RWPE2 (cell line): Measurements from ENCODE around the gene FOXP2.
"Not testable (repeated sequence)": the region's sequence is repeated elsewhere in the genome, so short reads cannot be mapped to it uniquely, and the experiment has no call there.

Experiments
- ATAC-seq: fragments of 200-7000 bp; cut with Tn5 transposase; 3 replicates; pipeline ENCODE4 v1.9.1; 2021; ENCODE audit warnings: low read depth
- DNase-seq: peaks from one replicate; pipeline ENCODE4 v3.0.0-alpha.2; 2020; ENCODE audit warnings: low spot score
- H3K27ac ChIP-seq: fragments of 450-650 bp; 2 replicates; pipeline ENCODE4 v1.5.1; 2017; ENCODE audit warnings: mild to moderate bottlenecking; ENCODE audit not compliant: poor library complexity, severe bottlenecking
- H3K27me3 ChIP-seq: fragments of 250-450 bp; sonication (Bioruptor Pico); 2 replicates; pipeline ENCODE4 v1.5.1; 2021; ENCODE audit warnings: mild to moderate bottlenecking, moderate library complexity; ENCODE audit not compliant: insufficient read depth, poor library complexity, severe bottlenecking
- H3K36me3 ChIP-seq: fragments of 250-450 bp; sonication (Bioruptor Pico); 2 replicates; pipeline ENCODE4 v1.5.1; 2020; ENCODE audit warnings: low read depth, mild to moderate bottlenecking, moderate library complexity
- H3K4me1 ChIP-seq: fragments of 250-450 bp; sonication (Bioruptor Pico); 2 replicates; pipeline ENCODE4 v1.5.1; 2021; ENCODE audit warnings: mild to moderate bottlenecking, moderate library complexity; ENCODE audit not compliant: insufficient read depth, poor library complexity, severe bottlenecking
- H3K4me3 ChIP-seq: fragments of 250-450 bp; sonication (Bioruptor Pico); 2 replicates; pipeline ENCODE4 v1.5.1; 2021; ENCODE audit warnings: mild to moderate bottlenecking, moderate library complexity; ENCODE audit not compliant: severe bottlenecking
- H3K9me3 ChIP-seq: fragments of 250-450 bp; sonication (Bioruptor Pico); 2 replicates; pipeline ENCODE4 v1.5.1; 2021; ENCODE audit warnings: mild to moderate bottlenecking, moderate library complexity; ENCODE audit not compliant: severe bottlenecking
- TF ChIP-seq, protein P1 (sequence below): fragments of 450-650 bp; IDR thresholded peaks from one replicate; pipeline ENCODE4 v1.5.1; 2017; ENCODE audit warnings: mild to moderate bottlenecking, moderate library complexity; ENCODE audit not compliant: poor library complexity, severe bottlenecking

The FOXP2 gene

DNA sequence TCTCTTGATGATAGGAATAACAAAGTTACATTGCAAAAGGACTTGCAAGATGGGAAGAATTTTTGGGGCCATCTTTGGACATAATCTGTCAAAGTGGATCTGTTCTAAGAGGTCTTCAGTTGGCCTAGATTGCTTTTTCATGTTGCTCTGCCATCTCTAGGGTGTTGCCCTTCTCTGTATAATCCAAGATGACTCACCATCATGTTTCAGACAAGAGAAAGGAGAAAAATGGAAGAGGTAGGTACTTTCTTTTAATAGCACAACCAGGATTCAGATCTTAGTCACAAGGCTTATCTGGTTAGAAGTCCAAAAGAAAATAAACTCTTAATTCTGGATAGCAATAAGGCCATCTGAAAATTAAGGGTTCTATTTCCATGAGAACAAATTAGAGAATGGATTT, 38.7 kb upstream of the FOXP2 start:
- H3K27ac ChIP-seq: no peak overlapping the region
- ATAC-seq (no peak), DNase-seq (no peak)
- H3K27me3 ChIP-seq: peaks cover 2% of the 10 kb centered on the region
- no peaks in the 10 kb centered on the region for H3K36me3 ChIP-seq
- TF ChIP-seq, protein P1, sequence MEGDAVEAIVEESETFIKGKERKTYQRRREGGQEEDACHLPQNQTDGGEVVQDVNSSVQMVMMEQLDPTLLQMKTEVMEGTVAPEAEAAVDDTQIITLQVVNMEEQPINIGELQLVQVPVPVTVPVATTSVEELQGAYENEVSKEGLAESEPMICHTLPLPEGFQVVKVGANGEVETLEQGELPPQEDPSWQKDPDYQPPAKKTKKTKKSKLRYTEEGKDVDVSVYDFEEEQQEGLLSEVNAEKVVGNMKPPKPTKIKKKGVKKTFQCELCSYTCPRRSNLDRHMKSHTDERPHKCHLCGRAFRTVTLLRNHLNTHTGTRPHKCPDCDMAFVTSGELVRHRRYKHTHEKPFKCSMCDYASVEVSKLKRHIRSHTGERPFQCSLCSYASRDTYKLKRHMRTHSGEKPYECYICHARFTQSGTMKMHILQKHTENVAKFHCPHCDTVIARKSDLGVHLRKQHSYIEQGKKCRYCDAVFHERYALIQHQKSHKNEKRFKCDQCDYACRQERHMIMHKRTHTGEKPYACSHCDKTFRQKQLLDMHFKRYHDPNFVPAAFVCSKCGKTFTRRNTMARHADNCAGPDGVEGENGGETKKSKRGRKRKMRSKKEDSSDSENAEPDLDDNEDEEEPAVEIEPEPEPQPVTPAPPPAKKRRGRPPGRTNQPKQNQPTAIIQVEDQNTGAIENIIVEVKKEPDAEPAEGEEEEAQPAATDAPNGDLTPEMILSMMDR: no peak
- no peaks in the 10 kb centered on the region for H3K4me1 ChIP-seq
- no peak overlapping the region for H3K4me3 ChIP-seq
- no peaks in the 10 kb centered on the region for H3K9me3 ChIP-seq

DNA sequence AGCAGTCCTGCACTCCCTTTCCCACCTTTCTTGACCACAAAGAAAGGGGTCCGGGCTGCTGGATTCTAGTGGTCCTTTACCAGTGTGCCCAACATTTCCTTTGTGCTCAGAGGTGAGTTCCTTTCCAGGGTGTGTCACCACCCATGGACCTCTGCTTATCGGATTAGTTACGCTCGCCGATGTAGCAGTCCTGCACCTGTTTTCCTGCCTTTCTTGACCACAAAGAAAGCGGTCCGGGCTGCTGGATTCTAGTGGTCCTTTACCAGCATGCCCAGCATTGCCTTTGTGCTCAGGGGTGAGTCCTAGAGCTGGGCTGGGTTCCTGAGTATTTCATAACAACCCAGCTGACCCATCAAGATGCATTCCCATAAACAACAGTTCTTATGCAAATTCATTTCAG, 30.7 kb upstream of the FOXP2 start:
- not testable (repeated sequence) for H3K36me3 ChIP-seq, H3K27ac ChIP-seq, H3K4me1 ChIP-seq, H3K27me3 ChIP-seq, DNase-seq, H3K4me3 ChIP-seq, H3K9me3 ChIP-seq, ATAC-seq

DNA sequence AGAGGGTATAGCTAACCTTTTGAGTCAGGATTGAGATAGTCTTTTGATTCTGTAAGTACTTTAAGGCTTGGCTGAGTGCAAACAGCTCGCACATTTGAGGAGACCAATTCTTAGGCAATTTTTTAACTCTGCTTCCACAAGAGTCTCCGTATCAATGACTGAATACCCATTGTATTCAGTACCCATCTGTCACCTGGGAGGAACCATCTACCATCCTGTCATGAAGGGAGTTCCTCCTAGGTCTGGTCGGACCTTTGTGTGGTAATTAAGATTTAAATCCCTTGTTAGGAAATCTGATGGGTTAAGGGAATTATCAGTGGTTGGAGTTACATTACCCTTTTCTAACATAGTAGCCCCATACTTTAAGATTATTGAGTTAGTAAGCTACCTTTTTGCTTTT, 30.3 kb upstream of the FOXP2 start:
- H3K9me3 ChIP-seq, H3K27me3 ChIP-seq, H3K4me3 ChIP-seq, ATAC-seq, DNase-seq, H3K4me1 ChIP-seq, H3K27ac ChIP-seq, H3K36me3 ChIP-seq: not testable (repeated sequence)

DNA sequence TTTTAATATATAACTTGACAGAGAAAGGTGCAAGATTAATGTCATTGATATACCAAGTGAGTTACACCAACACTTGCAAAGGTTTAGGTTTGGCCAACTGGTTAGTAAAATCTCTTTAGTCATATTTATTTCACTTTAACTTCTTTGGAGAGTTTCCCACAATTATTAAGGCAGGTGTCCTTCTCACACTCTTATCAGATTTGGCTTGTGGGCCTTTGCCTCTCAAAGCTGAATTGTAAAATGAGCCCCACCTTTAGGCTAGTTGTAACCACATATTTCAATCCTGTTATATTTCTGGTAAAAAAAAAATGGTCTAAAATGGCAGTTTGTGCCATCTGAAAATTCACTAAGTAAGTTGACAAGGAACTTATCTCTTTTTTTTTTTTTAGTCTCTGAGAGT, 26.6 kb upstream of the FOXP2 start:
- no peaks in the 10 kb centered on the region for H3K36me3 ChIP-seq
- TF ChIP-seq, protein P1: no peak
- no peak for ATAC-seq
- no peak overlapping the region for H3K27ac ChIP-seq
- no peak overlapping the region for H3K4me3 ChIP-seq
- DNase-seq: no peak
- H3K4me1 ChIP-seq: no peaks in the 10 kb centered on the region
- H3K27me3 ChIP-seq: no peaks in the 10 kb centered on the region
- no peaks in the 10 kb centered on the region for H3K9me3 ChIP-seq

DNA sequence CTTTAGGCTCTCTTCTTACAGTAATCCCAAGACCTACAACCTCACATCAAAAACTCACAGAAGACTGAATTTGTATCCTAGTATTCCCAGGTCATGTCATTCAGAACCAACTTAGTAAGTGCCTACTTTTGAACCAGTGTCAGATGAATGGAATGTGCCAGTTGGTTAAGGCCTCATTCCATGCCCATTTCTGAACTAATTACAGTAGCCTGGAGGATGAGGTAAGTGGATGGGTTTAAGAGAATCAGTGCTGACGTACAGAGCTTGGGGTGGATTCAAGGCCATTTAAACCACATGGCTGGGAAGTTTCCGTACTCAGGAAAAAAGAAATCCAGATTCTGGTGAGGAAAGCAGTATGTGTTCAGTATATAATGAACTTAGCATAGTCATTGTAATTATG, 21.9 kb upstream of the FOXP2 start:
- no peaks in the 10 kb centered on the region for H3K4me1 ChIP-seq
- TF ChIP-seq, protein P1: no peak
- H3K9me3 ChIP-seq: no peaks in the 10 kb centered on the region
- ATAC-seq (no peak), DNase-seq (no peak)
- no peaks in the 10 kb centered on the region for H3K36me3 ChIP-seq
- H3K27me3 ChIP-seq: no peaks in the 10 kb centered on the region
- H3K4me3 ChIP-seq: no peak overlapping the region
- H3K27ac ChIP-seq: no peak overlapping the region

DNA sequence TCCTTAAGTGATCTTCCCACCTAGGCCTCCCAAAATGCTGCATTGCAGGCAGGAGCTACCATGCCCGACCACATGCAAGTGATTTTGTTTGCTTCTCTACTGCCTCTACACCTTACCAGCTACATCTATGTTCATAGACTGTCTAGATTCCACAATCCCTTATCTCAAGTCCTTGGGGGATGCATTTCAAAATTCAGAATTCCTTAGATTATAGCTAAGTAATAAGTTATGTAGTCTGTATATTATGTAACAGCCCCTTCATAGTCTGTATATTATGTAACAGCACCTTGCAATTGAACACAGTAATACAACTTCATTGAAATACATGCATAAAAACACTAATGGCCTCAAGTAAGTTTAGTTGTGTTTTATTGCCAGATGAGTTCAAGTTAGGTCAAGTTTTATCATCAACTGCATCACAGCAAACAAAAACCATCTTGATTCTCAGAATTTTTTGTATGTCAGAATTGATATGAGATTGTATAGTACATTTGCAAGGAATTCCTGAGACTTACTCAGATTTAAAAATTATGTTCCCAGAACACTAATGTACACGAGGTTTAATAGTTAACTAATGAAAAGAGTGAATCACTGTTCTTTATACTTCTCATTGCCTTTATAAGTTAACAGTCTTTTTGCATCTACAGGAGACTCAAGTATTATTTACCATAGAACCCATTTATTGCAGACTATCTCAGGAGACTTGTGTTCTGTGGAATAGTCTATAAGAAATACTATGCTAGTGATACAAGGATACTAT, 11.6 kb upstream of the FOXP2 start:
- no peak for DNase-seq

More for the DNA sequence above, 11.6 kb upstream of the FOXP2 start:
- TF ChIP-seq, protein P1: no peak
- Histone ChIP-seq H3K27ac (no peak overlapping the region), H3K36me3 (no peaks in the 10 kb centered on the region), H3K27me3 (peaks cover 6% of the 10 kb centered on the region), H3K9me3 (no peaks in the 10 kb centered on the region), H3K4me1 (no peaks in the 10 kb centered on the region), H3K4me3 (no peak overlapping the region)
- ATAC-seq: no peak
